ENCODE results near the gene ZMIZ1.

The ZMIZ1 gene

DNA sequence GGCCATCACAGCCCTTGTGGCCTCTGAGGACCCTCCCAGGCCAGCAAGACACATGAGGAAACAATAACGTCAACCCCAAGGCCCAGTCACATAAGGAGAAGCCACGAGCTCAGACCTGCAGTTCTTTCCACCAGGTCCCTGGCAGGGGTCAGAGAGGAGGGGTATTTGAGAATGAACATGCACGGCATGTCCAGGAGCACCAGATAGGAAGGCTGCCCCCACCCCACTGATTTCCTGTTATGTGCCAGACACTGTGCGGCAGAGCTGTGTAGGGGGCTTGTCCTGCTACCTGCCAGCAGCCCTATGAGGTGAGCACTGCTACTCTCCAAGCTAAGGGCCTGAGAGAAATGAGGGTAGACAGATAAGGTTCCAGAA, 40.7 kb upstream of the ZMIZ1 start:
- Histone ChIP-seq H3K36me3 (ENCODE audit: control insufficient read depth, insufficient read depth, low read length) (no peaks in the 10 kb centered on the region), H3K4me3 (replicated peaks; ENCODE audit: low read depth, low read length) (no peak overlapping the region), H3K27me3 (replicated peaks; ENCODE audit: control insufficient read depth, insufficient read depth, low read length) (no peaks in the 10 kb centered on the region; the same call in 1 of the 2 replicates)
- DNase-seq (ENCODE audit: extremely low read depth, insufficient read length) = no peak
- TF ChIP-seq, protein P1, sequence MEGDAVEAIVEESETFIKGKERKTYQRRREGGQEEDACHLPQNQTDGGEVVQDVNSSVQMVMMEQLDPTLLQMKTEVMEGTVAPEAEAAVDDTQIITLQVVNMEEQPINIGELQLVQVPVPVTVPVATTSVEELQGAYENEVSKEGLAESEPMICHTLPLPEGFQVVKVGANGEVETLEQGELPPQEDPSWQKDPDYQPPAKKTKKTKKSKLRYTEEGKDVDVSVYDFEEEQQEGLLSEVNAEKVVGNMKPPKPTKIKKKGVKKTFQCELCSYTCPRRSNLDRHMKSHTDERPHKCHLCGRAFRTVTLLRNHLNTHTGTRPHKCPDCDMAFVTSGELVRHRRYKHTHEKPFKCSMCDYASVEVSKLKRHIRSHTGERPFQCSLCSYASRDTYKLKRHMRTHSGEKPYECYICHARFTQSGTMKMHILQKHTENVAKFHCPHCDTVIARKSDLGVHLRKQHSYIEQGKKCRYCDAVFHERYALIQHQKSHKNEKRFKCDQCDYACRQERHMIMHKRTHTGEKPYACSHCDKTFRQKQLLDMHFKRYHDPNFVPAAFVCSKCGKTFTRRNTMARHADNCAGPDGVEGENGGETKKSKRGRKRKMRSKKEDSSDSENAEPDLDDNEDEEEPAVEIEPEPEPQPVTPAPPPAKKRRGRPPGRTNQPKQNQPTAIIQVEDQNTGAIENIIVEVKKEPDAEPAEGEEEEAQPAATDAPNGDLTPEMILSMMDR (IDR thresholded peaks at IDR 0.05; ENCODE audit: insufficient read depth, low read length, poor library complexity, severe bottlenecking) = no peak

DNA sequence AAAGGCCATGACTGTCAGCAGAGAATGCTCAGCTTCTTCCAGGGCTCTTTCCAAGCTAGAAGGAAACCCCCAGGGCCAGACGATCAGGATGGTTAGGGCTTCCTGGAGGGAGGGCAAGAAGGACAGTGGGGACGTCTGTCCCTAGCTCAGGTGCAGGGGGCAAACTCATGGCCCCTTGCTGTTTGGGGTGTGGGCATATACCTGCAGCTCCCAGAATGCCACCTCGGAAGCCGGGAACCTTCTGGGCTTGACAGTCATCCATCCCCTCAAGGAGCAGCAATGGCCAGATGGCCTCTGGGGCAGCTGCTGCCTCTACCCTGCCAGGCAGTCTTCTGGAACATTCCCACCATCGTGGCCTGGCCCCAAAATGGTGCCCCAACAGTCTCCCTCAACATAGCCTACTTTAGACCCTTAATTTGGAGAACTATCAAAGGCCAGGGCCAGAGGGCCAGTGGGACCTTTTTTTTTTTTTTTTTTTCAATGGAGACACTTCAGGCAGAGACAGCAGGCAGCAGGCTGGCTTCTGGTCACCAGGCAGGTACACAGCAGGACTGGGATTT, 40.2 kb upstream of the ZMIZ1 start:
- DNase-seq (ENCODE audit: extremely low read depth, insufficient read length) = no peak
- Histone ChIP-seq H3K4me3 (replicated peaks; ENCODE audit: low read depth, low read length) (no peak overlapping the region), H3K36me3 (ENCODE audit: control insufficient read depth, insufficient read depth, low read length) (no peaks in the 10 kb centered on the region), H3K27me3 (replicated peaks; ENCODE audit: control insufficient read depth, insufficient read depth, low read length) (no peaks in the 10 kb centered on the region; the same call in 1 of the 2 replicates)
- TF ChIP-seq, protein P1 (IDR thresholded peaks at IDR 0.05; ENCODE audit: insufficient read depth, low read length, poor library complexity, severe bottlenecking) = no peak

DNA sequence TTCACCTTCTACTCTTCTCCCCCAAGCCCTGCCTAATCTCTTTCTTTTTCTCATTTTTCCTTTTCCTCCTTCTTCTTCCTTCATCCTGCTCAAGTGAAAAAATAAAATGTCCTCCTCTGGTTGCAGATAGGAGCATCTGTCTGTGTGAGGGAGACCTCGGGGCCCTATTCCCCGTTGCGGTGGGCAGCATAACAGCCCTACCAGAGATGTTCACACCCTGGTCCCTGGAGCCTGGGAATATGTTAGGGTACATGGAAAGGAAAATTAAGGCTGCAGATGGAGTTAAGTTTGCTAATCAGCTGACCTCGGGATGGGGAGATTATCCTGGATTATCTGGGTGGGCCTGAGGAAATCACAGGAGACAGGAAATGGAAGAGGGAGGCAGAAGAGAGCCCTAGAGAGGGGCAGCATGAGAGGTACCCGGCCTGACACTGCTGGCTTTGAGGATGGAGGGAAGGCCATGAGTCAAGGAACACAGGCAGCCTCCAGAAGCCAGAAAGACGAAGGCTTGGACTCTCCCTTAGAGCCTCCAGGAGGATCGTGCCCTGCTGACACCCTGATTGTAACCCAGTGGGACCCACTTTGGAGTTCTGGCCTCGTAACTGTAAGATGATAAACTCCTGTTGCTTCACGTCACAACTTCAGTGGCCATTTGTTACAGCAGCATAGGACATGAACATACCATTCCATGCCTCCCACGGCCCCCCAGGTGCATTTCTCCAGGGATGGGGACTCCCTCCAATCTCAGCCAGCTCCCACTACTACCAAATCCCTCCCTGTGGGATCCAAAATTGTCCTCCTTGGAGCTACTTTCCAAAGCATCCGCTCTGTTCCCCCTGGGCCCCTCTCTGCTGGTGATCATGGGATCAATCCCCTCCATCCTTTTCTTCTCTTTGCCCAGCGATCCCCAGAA, 39.0 kb upstream of the ZMIZ1 start:
- no peak for DNase-seq (ENCODE audit: extremely low read depth, insufficient read length)
- no peaks in the 10 kb centered on the region; the same call in 1 of the 2 replicates for H3K27me3 ChIP-seq (replicated peaks; ENCODE audit: control insufficient read depth, insufficient read depth, low read length)
- TF ChIP-seq, protein P1 (IDR thresholded peaks at IDR 0.05; ENCODE audit: insufficient read depth, low read length, poor library complexity, severe bottlenecking) = no peak
- no peak overlapping the region for H3K4me3 ChIP-seq (replicated peaks; ENCODE audit: low read depth, low read length)
- no peaks in the 10 kb centered on the region for H3K36me3 ChIP-seq (ENCODE audit: control insufficient read depth, insufficient read depth, low read length)

DNA sequence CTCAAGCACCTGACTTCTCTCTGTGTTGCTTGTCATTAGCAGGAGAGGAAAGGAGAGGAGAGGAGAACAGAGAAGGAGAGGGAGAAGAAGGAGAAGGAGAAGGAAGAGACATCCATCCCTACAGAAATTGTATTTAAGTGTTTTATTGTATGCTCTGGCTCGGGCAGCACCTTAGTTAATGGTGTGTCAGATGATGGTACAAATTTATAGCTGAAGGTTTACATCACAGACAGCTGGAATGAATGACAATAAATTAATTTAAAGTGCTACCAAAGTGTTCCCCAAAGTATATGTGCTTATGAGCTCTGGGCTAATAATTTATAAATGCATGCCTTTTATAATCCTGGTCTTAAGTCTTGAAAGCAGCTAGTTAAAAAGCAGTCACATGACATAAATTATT, 38.1 kb upstream of the ZMIZ1 start:
- no peaks in the 10 kb centered on the region for H3K36me3 ChIP-seq (ENCODE audit: control insufficient read depth, insufficient read depth, low read length)
- TF ChIP-seq, protein P1 (IDR thresholded peaks at IDR 0.05; ENCODE audit: insufficient read depth, low read length, poor library complexity, severe bottlenecking) = no peak
- H3K4me3 ChIP-seq (replicated peaks; ENCODE audit: low read depth, low read length) = no peak overlapping the region
- DNase-seq (ENCODE audit: extremely low read depth, insufficient read length) = no peak
- no peaks in the 10 kb centered on the region; the same call in 1 of the 2 replicates for H3K27me3 ChIP-seq (replicated peaks; ENCODE audit: control insufficient read depth, insufficient read depth, low read length)

DNA sequence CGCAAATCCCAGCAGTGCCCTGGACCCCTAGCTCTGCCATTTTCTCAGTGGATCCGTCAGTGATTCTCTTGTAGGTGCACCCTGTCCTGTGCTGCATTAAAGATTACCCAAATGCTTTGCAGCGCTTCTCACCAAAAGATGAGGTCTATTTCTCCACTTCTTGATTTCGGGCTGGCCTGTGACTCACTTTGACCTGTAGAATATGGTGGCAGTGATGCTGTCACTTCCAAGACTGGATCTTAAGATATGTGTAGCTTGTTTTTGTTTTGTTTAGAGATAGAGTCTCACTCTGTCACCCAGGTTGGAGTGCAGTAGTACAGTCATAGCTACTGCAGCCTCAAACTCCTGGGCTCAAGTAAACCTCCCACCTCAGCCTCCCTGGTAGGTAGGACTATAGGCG, 37.0 kb upstream of the ZMIZ1 start:
- Histone ChIP-seq H3K36me3 (ENCODE audit: control insufficient read depth, insufficient read depth, low read length) (no peaks in the 10 kb centered on the region), H3K27me3 (replicated peaks; ENCODE audit: control insufficient read depth, insufficient read depth, low read length) (no peaks in the 10 kb centered on the region; the same call in 1 of the 2 replicates), H3K4me3 (replicated peaks; ENCODE audit: low read depth, low read length) (no peak overlapping the region)
- DNase-seq (ENCODE audit: extremely low read depth, insufficient read length) = no peak
- TF ChIP-seq, protein P1 (IDR thresholded peaks at IDR 0.05; ENCODE audit: insufficient read depth, low read length, poor library complexity, severe bottlenecking) = no peak
